ENCODE results near the gene CCDC92B.

CCDC92B gene

DNA sequence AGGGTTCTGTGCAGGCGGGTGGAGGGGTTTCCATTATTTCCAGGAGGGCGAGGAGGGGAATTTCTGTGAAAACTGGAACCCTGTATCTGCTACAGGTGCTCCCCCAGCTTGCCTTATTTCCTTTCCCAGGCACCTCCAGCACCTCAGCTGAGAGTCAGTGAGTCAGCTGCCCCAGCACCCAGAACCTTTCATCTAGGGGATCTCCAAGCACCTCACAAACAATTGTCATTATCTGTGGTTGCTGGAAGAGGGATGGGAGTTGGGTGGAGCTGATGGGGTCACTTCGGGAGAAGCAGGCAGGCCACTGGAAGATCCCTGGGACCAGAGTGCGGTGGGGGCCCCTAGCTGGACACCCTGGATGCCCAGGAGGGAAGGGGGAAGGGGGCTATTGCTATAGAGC is 27.8 kb downstream of the CCDC92B start:
- no peak for DNase-seq (ENCODE audit: low spot score)

DNA sequence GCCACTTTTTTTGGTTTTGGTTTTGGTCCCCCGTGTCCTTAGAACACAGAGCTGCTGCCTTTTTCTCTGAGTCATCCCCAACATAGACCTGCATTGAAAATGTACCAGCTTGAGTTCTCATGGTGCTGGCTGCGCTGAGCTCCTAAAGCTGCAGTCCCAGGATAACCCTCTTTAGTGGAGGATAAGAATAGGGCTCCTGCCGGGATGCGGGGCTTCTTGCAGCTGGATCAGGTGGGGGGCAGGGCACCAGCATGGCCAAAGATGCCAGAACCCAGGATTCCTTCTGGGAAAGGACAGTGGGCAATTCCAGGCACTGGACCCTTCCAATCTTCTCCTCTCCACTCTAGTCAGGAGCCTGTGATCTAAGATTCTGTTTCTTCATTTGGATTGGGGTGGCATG is 29.6 kb downstream of the CCDC92B start:
- DNase-seq (ENCODE audit: low spot score) = no peak

DNA sequence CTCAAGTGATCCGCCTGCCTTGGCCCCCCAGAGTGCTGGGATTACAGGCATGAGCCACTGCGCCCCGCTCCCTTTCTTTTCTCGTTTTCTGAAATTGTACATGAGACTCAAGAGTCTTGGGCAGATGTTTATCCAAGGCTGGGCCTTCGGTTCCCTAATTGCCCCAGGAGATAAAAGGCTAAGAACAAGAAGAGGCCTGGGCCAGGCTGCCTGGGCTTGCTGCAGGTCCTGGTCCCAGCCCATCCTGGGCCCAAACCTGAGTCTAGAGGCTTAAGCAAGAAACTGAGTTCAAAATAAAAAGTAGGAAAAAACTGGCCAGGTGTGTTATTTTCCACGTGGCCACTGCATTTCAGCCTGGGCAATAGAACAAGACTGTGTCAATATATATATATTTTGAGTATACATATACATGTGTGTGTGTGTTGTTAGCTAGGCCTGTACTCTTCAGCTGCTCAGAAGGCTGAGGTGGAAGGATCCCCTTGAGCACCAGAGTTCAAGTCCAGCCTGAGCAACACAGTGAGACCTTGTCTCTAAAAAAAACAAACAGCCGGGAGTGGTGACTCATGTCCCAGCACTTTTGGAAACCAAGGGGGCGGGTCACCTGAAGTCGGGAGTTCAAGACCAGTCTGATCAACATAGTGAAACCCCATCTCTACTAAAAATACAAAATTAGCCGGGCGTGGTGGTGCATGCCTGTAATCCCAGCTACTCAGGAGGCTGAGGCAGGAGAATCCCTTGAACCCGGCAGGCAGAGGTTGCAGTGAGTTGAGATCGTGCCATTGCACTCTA is 31.1 kb downstream of the CCDC92B start:
- DNase-seq (ENCODE audit: low spot score) = no peak

DNA sequence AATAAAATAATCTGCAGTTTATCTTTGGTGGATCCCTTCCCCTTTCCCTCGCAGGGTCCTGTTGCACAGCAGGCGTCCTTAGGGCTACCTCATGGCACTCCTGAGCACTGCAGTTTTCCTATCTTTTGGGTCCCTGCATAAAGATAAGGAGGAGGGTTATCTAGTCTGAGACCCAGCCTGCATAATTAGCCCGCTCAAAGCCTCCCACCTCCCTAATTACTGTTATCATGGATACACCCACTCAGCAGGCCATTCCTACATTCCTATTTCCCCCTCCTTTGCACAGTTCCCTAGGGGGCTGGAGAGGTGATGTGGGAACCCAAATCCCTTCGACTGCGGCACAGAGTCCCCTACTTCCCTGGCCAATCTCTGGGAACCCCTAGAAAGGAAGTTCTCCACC is 32.8 kb downstream of the CCDC92B start:
- DNase-seq (ENCODE audit: low spot score) = no peak

DNA sequence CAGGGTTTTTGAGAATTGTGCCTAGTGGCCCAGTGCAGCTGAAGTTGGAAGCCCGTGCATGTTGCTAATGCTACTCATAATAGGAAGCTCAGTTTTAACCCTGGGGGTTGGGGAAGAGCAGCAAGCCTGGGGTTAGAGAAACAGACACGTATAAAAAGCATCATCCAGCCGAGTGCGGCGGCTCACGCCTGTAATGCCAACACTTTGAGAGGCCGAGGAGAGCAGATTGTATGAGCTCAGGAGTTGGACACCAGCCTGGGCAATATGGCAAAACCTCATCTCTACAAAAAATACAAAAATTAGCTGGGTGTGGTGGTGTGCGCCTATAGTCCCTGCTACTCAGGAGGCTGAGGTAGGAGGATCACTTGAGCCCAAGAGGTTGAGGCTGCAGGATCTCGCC is 35.6 kb downstream of the CCDC92B start:
- no peak for DNase-seq (ENCODE audit: low spot score)

DNA sequence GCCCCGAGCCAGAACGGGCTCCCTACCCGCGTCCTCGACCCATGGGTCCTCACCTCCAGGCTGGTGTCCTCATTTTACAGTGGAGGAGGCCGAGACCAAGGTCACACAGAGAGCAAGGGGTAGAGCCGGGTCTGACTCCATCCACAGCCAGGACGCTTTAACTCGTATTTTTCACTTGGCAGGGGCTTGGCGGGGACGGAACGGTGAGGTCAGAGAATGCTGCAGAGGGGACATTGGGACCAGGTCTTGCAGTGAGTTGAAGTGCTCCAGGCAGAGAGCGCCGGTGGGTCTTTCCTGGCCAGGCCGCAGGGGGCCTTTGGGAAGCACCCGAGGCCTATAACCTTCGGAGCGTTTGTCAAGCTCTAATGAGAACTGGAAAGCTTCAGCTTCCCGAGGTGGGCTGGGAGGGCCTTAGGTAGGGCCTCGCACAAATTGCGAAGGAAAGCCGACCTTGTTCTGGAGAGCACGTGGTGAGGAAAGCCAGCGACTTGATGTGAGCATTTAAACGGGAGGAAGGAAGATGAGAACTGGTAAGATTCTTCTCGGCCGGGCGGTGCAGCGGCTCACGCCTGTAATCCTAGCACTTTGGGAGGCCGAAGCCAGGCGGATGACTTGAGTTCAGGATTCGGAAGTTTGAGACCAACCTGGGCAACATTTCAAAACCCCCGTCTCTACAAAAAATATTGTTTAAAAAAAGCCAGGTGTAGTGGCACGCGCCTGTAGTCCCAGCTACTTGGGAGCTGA is 37.0 kb downstream of the CCDC92B start:
- DNase-seq (ENCODE audit: low spot score) = no peak

DNA sequence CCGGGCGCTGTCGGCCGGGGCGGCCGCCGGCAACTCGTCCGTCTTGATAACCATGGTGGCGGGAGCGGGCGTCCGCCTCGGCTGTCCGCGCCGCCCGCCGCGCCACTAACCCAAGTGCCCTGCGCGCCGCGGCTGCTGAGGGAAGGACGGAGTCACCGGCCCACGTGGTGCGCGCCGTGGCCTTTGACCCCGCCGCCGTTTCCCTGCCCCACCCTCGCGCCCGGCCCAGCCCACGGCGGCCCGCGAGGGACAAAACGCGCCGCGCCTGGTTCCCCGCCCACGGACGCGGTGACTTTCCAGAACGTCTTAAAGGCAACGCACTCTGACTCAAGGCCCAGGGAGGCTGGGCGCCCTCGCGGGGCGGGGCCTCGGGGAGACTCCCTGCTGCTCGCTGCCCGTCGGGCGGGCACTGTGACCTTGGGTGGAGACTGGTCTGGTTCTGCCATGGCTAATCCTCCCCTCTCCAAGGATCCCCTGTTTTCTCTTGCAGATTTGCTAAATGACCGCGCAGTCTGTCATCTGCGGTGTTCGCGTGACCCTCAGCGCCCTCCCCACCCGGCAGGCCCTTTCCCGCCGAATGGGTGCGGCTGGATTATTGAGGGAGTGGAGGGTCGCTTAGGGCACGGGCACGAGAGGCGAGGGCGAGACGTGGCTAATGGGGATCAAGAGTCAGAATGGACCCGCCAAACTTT is 37.7 kb downstream of the CCDC92B start, which contains the start of gene CLUH:
Gene CLUH, minus strand, starts transcription at position 157 of the 692 bp plus-strand sequence. Its CDS starts 103 bp downstream, at position 54.
- DNase-seq (ENCODE audit: low spot score) = peak; percentile 98

DNA sequence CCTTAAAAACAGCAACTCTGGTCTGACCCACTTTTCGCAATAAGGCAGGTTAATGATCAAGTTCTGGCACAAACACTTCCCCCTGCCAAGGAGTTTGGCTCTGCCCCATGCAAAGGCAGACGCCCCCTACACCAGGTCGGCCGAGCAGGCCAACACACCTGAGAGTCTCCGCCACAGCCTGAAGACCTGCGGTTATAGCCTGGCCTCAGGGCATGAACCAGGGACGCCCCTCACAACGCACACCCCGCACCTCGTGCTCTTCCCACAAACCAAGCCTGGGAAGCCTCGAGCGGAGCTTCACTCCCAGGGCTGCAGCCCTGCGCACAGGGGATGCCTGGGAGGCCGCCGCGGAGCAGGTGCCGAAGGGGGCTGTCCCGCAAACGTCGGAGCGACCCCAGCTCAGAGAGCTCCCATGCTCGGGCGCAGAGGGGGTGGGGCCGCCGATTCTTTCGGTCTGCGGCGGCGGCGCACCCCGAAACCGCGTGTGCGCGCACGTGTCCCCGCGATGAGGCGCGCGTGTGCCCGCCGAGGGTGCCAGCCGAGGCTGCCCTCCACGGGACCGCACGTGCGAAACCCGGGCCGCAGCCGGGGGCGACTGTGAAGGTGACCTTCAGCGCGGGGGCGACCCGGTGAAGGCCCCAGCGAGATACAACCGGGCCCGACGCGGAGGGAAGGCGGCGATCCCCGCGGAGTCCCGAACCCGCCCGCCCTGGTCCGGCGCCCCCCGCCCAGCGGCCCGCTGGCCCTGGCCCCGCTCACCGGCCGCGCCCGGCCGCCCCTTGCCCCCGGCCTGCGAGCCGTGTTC is 38.4 kb downstream of the CCDC92B start:
- DNase-seq (ENCODE audit: low spot score) = peak; percentile 20

DNA sequence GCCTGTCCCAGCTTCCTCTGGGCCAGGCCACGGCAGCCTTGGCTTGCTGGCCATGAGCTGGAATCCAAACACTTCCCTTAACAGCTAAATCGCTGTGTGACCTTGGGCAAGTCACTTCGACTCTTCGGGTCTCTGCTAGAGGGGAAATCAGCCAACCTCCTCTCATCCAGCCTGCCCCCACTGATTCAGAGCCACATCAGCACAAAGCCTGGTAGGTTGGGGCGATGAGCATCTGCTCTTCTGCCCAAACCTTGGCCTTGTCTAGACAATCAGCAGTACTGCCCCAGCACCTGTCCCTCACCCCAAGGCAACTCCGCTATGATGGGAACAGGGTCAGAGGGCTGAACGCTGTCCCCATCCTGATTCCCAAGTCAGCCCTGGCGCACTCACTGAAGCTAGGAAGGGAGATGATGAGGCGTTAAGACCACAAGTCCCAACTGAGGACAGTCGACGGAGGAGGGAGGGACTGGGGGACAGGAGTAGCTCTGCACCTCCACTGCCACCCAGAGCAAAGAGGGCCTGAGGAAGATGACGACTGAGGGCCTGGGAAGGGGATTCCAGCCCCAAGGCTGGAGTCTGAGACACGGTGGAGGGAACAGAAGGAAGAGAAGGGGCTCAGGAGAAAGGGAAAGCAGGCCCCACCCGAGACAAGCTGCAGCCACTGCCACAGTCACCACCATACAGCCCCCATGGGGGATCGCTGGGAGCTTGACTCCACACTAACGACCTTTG is 39.2 kb downstream of the CCDC92B start:
- no peak for DNase-seq (ENCODE audit: low spot score)

DNA sequence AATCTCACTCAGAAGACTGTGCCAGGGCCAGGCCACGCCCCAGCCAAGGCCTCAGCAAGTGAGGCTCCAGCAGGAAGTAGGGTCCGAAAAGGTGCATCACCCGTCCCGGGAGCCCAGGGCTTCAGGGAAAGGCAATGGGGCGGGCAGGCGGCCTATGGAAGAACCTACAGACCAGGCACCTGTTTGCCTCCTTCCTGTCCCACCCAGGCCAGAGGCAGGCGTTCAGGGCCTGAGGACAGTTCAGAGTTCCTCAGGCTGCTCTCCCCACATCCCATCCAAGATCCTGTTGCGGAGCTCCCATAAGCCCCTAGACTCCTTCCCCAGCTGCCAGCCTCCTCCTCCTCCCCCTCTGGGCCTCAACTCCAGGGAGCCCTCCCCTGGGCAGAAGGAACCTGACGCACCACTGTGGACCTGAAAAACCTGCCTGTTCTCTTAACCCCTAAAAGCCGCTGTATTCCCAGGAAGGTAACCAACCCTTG is 40.2 kb downstream of the CCDC92B start:
- DNase-seq (ENCODE audit: low spot score) = no peak

DNA sequence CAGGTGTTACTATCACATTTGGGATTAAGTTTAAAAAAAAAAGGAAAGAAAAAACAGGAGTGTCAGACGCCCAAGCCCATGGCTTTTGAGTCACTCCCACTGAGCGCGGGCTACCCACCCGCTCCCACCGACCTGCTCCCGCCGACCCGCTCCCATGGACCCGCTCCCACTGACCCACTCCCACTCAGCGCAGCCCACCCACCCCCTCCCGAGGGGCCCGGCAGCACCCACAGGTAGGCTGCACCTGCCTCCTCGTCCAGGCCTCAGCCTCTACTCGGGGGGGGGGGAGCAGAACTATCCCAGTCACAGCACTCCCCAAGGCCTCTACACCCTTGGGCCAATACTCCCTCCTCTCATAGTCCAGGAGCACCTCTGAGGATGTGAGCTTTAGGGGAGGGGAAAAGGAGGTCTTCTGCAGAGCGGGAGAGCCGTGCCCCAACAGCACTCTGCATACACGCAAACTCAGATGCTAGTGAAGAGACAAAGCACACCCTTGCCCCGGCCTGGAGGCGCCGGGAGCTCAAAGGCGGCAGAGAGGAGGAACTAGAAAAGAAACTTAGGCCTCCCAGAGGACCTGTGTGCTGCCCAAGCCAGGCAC is 40.8 kb downstream of the CCDC92B start:
- no peak for DNase-seq (ENCODE audit: low spot score)

DNA sequence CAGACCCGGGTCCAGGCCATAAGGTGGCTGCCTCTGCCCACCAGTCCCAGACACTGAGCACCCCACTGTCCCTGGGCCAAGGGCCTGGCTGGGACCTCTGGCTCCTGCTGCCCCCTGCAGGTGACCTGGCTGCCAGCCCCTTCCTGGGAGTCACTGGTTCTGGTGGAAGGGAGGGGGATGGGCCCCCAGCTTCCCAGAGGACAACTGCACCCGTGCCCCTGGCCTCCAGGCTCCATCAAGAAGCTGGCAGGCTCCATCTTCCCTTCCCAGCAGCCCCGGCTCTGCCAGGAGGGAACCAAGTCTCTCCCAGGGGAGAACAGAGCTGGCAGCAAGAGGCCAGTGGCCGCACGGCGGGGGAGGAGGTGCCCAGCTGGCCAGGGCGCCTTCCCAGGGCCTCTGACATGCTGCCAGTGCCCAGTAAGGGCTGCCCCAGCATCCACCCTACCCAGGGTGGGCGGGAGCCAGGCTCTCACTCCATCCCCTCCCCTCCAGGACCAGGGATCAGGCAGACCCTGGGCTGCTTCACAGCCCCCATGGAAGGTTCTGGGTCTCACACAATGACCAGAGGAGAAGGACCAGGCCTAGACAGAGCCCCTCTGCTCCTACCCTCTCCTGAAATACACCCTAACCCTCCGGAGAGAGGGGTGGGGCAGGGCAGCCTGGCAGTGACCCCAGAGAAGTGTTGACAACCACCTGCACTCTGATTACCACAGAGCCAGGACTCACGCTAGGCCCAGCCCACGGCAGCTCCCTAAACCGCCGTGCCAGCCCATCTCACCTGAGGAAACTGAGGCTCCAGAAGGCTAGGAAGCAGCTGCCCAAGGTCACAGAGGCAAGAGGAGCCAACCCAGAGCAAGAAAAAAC is 41.5 kb downstream of the CCDC92B start:
- DNase-seq (ENCODE audit: low spot score) = peak; percentile 24

DNA sequence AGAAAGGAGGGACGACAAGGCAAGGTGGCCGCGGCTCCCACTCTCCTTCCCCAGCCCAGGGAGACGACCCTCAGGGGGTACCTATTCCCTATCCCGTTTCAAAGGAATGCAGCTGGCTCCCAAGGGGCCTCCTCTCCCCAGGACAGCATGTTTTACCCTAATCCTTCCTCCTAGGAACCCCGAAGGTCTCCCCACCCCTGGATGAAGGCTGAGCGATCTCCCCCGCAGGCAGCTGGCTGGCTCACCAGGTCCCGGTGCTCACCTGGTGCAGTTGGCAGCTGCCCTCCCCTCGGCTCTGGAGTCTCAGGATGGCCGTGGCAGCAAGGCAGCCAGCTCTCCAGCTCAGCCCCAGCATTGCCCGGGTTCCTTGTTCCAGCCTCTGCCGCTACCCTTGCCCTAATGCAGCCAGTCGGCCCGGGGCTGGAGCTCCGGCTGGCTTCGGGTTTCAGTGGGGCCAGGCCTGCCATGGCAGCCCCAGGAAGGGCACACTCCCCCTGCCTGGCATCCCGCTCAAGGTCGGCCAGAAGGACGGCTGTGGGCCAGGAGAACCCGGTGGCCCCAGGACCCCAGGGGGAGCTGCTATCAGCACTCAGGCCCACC is 42.4 kb downstream of the CCDC92B start:
- DNase-seq (ENCODE audit: low spot score) = no peak

DNA sequence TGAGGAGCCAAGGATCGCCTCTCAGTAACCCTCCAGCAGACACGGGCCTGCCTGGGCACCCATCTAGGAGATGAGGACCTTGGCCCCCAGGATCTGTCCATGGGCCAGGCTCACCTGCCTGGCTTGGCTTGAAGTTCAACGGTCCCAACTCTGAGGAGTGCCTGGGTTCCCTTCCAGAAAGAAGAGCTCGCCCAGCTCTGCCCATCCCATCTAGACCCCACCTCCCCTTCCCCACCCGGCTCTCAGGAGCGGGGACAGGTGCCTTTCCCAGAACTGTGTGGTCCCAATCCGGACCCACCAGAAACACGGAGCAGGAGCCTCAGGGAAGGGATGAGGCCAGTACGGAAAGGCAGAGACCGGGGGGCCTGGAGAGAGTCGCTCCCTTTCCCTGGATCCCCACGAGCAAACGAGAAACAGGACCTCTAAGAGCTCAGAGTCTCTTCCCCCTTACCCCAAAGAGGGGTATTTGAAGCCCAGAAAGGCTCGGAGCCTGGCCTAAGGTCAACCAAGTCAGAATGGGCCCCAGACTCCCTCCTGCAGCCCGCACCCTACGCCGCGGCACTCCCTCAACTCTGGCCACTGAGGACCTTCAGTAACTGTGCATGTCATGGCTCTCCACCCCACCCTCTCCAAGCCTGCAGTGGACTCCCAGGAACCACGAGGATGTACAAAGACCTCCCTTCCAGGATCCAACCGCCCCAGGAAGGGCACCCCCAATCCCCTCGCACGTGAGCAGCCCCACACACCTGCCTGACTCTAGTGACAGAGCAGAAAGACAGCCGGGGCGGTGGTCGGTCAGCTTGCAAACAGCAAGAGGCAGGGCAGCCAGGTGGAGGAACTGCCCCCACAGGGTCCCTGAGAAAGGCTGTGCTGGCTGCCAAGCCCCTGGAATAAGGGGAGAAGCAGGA is 43.3 kb downstream of the CCDC92B start:
- no peak for DNase-seq (ENCODE audit: low spot score)

DNA sequence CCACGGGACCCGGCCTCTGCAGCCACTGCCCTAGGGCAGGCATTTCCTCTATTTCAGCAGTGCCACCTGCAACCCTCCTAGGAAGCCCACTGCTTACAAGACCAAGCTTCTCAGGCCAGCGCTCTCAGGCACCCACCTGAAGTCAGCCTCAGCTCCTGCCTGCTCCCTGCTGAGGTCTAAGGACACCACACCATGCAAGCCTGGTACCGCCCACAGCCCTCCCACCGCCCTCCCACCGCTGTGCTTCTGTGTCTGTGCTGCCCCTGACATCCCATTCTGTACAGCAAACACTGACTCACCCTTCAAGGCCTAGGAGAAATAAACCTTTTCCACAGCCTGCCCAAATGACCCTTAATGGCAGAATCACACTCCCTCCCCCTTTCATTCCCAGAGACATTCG is 44.2 kb downstream of the CCDC92B start:
- DNase-seq (ENCODE audit: low spot score) = no peak

DNA sequence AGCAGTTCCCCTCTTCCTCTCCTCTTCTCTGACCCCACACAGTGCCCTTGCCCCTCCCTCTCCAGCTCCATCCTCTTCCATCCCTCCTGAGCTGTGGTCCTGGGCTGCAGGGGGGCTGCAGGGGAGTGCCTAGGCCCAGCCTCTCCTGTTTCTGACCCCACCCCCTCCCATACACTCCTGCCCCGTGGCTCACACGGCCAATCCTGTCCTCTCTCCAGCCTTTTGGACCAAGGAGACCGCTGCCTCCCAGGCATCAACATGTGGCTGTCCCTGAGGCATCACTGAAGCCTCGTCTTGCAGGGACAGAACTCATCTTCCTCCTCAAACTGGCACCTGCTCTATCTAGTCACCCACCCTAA is 44.6 kb downstream of the CCDC92B start:
- no peak for DNase-seq (ENCODE audit: low spot score)

DNA sequence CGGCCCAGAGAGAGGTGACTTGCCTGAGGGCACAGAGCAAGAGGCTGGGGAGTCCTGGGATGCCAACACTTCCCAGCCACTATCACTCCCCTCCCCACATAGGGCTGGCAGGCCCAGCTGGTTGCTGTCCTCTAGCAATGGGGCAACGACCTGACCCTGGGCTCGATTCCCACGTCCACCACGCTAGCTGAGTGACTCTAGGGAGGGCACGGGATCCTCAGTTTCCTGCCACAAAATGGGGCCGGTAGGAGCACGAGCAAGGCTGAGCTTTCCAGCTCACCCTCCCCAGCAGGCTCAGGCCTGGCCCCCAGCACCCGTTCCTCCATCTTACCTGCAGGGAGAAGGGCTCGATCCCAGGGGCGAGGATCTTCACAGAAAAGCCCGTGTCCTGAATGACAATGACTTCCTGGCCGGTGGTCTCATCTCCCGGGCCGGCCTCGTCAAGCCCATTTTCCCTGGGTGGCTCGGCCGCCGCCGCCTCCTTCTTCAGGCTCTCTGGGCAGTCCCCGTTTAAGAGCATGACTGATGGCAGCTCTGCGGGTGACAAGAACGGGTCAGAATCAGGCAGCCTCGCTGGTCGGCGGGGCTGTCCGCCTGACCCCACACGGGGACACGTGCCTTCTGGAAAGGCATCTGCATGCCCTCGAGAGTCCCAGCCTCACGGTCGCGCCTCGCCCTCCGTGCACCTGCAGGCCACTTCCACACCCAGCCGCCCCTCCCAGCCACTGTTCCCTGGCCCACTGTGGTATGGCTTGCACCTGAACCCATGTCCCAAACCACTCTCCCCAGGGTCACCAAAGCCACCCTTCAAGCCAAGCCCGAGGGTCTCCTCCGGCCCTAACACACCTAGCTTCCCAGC is 45.2 kb downstream of the CCDC92B start:
- DNase-seq (ENCODE audit: low spot score) = no peak

All from hematopoietic multipotent progenitor cell treated with erythropoietin and hydrocortisone succinate and interleukin-3 and kit ligand, for 17 days (in vitro differentiated cells).